K562 (cell line): ENCODE results near the gene GPR135. TPM values are rescaled to one million over a fixed set of nuclear protein-coding genes. Genes with fewer than 3 reads are reported as not detected.

Experiments
- CHD4 ChIP-seq: fragments of 200-600 bp; sonication (generic); IDR thresholded peaks from 3 replicates; pipeline ENCODE4 v1.6.1; 2012; ENCODE audit warnings: low read depth, mild to moderate bottlenecking, mixed read lengths, low read length, inconsistent platforms; ENCODE audit not compliant: insufficient read depth, insufficient replicate concordance, poor library complexity, severe bottlenecking
- MAFG ChIP-seq: fragments of 450-650 bp; conservative IDR thresholded peaks from 2 replicates; pipeline ENCODE4 v1.6.1; 2016; ENCODE audit warnings: missing genetic modification characterization, missing compliant biosample characterization
- NR2C2 ChIP-seq, 2 experiments: fragments of 200-800 bp in 1 of 2; sonication (Bioruptor generic) in 1 of 2; sonication (generic) in 1 of 2; formaldehyde crosslinking in 1 of 2; IDR thresholded peaks; 2 replicates each; pipeline versions ENCODE4 v1.6.1 to v1.8.0; 2016 to 2022; ENCODE audit warnings: mild to moderate bottlenecking in 1 of 2, missing compliant biosample characterization in 1 of 2, missing genetic modification characterization in 1 of 2, missing genetic modification reagents in 1 of 2
- polyA plus RNA-seq, 8 experiments: library from polyadenylated mRNA; depleted of rRNA in 4 of 8; stranded (reverse) in 5 of 8; unstranded in 3 of 8; fragments of >200 nt; fragmentation: Nextera tagmentation in 2 of 8; fragmentation: Illumina TruSeq in 1 of 8; extraction: Ambion mirVana in 2 of 8; extraction: Trizol in 1 of 8; gene quantifications; 2 replicates each; pipeline versions ENCODE4 v1.2.1 to v1.2.3, GENCODE V29; 2011 to 2014; ENCODE audit warnings: inconsistent platforms in 1 of 8, missing spikeins in 1 of 8
- total RNA-seq, 7 experiments: library from RNA; depleted of rRNA in 6 of 7; stranded (reverse); fragments of >200 nt in 6 of 7; fragmentation: Illumina TruSeq in 2 of 7; extraction: Trizol in 2 of 7; gene quantifications; 2 replicates each; pipeline versions ENCODE4 v1.2.1 to v1.2.3, GENCODE V29; 2011 to 2021; ENCODE audit warnings: low replicate concordance in 1 of 7
- TF ChIP-seq, protein P1 (sequence below), 2 experiments: fragments of 450-650 bp in 1 of 2; sonication (generic) in 1 of 2; formaldehyde crosslinking in 1 of 2; IDR thresholded peaks; 2 replicates each; pipeline versions ENCODE4 v1.7.1 to v1.9.0; 2016 to 2022; ENCODE audit warnings: inconsistent platforms in 1 of 2, mild to moderate bottlenecking in 1 of 2, missing genetic modification reagents in 1 of 2

GPR135 gene
- total and polyA plus RNA-seq, 9 of the 15 experiments (the other 6 are each of a cell fraction or from before 2014, with no cell fraction given), result 0.06 to 1.6 (median 1.0) TPM

DNA sequence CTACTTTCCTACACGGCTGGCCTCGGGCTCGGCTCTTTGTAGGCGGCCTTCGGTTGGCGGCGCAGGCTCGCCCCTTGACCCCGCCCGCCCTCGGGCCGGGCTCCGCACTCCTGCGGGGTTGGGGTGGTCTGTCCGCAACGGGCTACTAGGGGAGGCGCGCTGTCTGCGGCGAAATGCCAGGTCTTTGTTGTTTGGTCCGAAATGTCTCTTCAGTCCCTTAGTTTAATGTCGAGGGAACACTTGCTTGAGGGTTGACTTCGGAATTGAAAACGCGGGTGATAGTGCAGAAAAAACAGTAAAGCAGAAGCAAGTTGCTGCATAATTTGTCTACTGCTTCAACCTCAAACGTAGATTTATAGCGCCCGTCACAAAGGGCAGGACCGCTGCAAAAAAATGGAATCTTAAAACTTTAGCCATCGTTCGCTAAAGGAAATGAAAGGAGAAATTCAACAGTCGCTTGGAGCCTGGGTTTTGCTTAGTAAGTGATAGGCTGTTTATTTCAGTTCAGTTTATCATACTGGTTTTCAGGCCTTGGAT lies 19.5 kb upstream of the GPR135 start (continued):
- TF ChIP-seq, protein P1, sequence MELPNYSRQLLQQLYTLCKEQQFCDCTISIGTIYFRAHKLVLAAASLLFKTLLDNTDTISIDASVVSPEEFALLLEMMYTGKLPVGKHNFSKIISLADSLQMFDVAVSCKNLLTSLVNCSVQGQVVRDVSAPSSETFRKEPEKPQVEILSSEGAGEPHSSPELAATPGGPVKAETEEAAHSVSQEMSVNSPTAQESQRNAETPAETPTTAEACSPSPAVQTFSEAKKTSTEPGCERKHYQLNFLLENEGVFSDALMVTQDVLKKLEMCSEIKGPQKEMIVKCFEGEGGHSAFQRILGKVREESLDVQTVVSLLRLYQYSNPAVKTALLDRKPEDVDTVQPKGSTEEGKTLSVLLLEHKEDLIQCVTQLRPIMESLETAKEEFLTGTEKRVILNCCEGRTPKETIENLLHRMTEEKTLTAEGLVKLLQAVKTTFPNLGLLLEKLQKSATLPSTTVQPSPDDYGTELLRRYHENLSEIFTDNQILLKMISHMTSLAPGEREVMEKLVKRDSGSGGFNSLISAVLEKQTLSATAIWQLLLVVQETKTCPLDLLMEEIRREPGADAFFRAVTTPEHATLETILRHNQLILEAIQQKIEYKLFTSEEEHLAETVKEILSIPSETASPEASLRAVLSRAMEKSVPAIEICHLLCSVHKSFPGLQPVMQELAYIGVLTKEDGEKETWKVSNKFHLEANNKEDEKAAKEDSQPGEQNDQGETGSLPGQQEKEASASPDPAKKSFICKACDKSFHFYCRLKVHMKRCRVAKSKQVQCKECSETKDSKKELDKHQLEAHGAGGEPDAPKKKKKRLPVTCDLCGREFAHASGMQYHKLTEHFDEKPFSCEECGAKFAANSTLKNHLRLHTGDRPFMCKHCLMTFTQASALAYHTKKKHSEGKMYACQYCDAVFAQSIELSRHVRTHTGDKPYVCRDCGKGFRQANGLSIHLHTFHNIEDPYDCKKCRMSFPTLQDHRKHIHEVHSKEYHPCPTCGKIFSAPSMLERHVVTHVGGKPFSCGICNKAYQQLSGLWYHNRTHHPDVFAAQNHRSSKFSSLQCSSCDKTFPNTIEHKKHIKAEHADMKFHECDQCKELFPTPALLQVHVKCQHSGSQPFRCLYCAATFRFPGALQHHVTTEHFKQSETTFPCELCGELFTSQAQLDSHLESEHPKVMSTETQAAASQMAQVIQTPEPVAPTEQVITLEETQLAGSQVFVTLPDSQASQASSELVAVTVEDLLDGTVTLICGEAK (IDR thresholded peaks at IDR 0.05), result no peak
- TF ChIP-seq, protein P1 (CRISPR knock-in tag; IDR thresholded peaks at IDR 0.05), result no peak
- TF ChIP-seq NR2C2 (CRISPR knock-in tag; IDR thresholded peaks at IDR 0.05), result no peak
- TF ChIP-seq NR2C2 (tag; IDR thresholded peaks at IDR 0.05), result peak; percentile 93
- TF ChIP-seq CHD4, result no peak
- TF ChIP-seq MAFG, result no peak
- TF ChIP-seq, all 486 proteins: peak for 13
